ENCODE results near the gene MAP7. TPM values are rescaled to one million over a fixed set of nuclear protein-coding genes. Genes with fewer than 3 reads are reported as not detected.
A peak's percentile ranks its signal among the peaks of the same experiment; 100 is the strongest.

Gene MAP7
- total and polyA plus RNA-seq, 8 donors = 15.7 to 22.0 (median 17.3) TPM

DNA sequence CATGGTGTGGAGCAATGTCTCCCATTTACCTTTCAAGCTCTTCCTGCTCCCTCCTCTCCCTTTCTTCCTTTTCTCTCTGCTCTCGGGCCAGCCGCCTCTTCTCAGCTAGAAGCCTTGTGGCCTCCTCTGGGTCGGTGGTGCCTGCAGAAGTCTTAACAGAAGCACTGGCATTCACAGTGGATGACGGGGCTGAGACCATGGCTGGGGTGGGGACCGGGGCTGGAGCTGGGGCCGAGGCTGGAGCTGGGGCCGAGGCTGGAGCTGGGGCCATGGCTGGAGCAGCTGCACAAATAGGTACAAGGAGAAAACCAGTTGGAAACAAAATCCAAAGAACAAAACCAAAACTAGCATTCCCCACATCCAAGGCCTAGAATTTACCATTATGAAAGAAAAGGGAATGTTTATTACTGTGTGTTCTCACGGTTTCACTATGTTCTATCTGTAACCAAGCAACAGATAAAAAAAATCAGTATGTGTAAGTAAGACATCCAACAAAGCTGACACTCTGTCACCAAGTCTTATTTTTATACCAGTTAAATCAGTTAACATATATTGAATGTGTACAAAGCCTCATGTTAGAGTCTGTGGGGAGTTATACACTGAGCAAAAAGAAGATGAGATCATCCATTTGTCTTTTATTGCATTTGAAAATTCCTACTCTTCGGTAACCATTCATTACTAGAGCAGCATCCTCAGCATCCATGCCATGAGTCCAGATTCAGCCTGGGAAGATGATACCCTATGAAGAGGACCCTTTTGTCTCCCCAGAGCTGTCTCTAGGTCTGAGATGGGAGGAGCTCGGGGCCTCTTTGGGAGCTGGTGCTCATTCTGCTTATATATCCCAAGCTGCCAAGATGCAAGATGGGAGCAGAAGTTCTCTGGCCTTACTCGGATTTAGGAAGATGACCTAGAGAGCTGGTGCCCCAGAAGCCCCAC lies 187.5 kb downstream of the MAP7 start:
- no peak for ATAC-seq
- peaks cover 0 to 12% of the 10 kb centered on the region in 2 donors for H3K36me3 ChIP-seq
- no peak for TF ChIP-seq CTCF (IDR thresholded peaks at IDR 0.05)

DNA sequence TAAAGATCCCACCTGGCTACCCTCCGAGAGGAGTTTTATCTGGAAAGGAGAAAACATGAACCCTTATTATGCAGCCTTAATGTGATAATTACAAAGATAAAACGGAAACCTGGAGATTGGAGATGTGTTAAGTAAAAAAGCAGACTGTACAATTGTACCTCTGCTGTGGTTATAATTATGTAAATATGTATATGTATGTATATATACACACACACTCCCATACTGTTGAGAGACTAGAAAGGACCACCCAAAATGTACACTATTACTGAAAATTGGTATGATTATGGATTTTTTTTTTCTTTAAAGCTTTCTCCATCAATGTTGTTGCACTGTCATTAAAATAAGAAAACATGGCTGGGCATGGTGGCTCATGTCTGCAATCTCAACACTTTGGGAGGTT lies 188.4 kb downstream of the MAP7 start:
- no peaks in the 10 kb centered on the region for H3K27me3 ChIP-seq
- no peaks in the 10 kb centered on the region for H3K9me3 ChIP-seq
- H3K27ac ChIP-seq = no peak overlapping the region
- peaks cover 0 to 12% of the 10 kb centered on the region in 2 donors for H3K36me3 ChIP-seq
- TF ChIP-seq CTCF (IDR thresholded peaks at IDR 0.05) = no peak
- H3K4me3 ChIP-seq = no peak overlapping the region
- ATAC-seq (no peak), DNase-seq (no peak)
- intact Hi-C loops (cut with DNase I) = no loop called here
- H3K4me1 ChIP-seq = peaks cover 0 to 11% of the 10 kb centered on the region in 2 donors

More for the DNA sequence above, 187.5 kb downstream of the MAP7 start:
- DNase-seq = no peak
- Histone ChIP-seq H3K27ac (no peak overlapping the region), H3K9me3 (no peaks in the 10 kb centered on the region), H3K4me3 (no peak overlapping the region), H3K27me3 (no peaks in the 10 kb centered on the region), H3K4me1 (peaks cover 0 to 11% of the 10 kb centered on the region in 2 donors)
- intact Hi-C loops (cut with DNase I) = no loop called here

- intact Hi-C loops (cut with DNase I) = no loop called here
- H3K9me3 ChIP-seq = no peaks in the 10 kb centered on the region
- DNase-seq (peak in 1 of 4 donors; percentile 76), ATAC-seq (no peak)
- no peak for TF ChIP-seq CTCF (IDR thresholded peaks at IDR 0.05)
- no peak overlapping the region for H3K4me3 ChIP-seq
- peaks cover 0 to 15% of the 10 kb centered on the region in 2 donors for H3K36me3 ChIP-seq
- H3K4me1 ChIP-seq = peaks cover 0 to 5% of the 10 kb centered on the region in 2 donors
- no peak overlapping the region for H3K27ac ChIP-seq
- H3K27me3 ChIP-seq = no peaks in the 10 kb centered on the region
Observed at GRCh38 chr6:136360783-136361182, 189.4 kb downstream of the MAP7 start.

DNA sequence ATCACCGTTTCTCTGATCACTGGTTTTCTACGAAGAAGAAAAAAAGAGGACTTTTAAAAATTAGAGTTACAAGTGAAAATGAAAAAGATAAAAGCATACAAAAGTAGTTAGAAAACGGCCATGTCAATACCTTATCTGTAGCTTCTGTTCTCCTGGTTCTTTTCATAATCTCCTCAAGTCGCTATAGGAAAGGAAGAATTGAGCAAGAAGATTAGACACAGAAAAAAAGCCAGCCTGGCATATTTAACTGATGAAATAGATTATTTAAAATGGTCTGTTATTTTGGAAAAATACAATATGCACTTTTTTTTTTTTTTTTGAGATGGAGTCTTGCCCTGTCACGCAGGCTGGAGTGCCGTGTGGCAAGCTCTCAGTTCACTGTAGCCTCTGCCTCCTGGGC lies 190.4 kb downstream of the MAP7 start:
- ATAC-seq (no peak), DNase-seq (no peak)
- intact Hi-C loops (cut with DNase I) = no loop called here
- Histone ChIP-seq H3K27ac (no peak overlapping the region), H3K4me1 (no peaks in the 10 kb centered on the region), H3K27me3 (no peaks in the 10 kb centered on the region), H3K4me3 (no peak overlapping the region), H3K9me3 (no peaks in the 10 kb centered on the region), H3K36me3 (peaks cover 0 to 15% of the 10 kb centered on the region in 2 donors)
- no peak for TF ChIP-seq CTCF (IDR thresholded peaks at IDR 0.05)

- Histone ChIP-seq H3K4me1 (peaks cover 0 to 8% of the 10 kb centered on the region in 2 donors), H3K27me3 (no peaks in the 10 kb centered on the region), H3K36me3 (peaks cover 0 to 3% of the 10 kb centered on the region in 2 donors), H3K4me3 (no peak overlapping the region), H3K9me3 (no peaks in the 10 kb centered on the region), H3K27ac (no peak overlapping the region)
- intact Hi-C loops (cut with DNase I) = no loop called here
- no peak for DNase-seq
- TF ChIP-seq CTCF (IDR thresholded peaks at IDR 0.05) = no peak
- ATAC-seq = no peak
Observed at GRCh38 chr6:136351518-136352110, 198.6 kb downstream of the MAP7 start.
